H1 (cell line): ENCODE measurements around the gene FAM120B. TPM values are rescaled to one million over a fixed set of nuclear protein-coding genes. Genes with fewer than 3 reads are reported as not detected.

Source experiments
- CTCF ChIA-PET: fragments of 300-600 bp; sonication (Branson Sonifier 250); formaldehyde crosslinking; loops from one replicate; lab custom pipeline; 2021; ENCODE audit not compliant: partially characterized antibody; lab: Charles Lee
- POLR2A ChIA-PET: fragments of 300-600 bp; sonication (Branson Sonifier 250); formaldehyde crosslinking; loops from one replicate; lab custom pipeline; 2021; ENCODE audit warnings: inconsistent platforms; ENCODE audit not compliant: partially characterized antibody; lab: Charles Lee
- DNase-seq, 2 experiments: peaks; one replicate each; pipeline versions ENCODE4 v3.0.0 to v3.0.0-alpha.2; 2010 to 2022; ENCODE audit warnings: low spot score in 2 of 2, low read depth in 1 of 2, mixed read lengths in 1 of 2
- FAIRE-seq: peaks from 2 replicates; lab custom pipeline; 2011; peaks lifted over from hg19 to GRCh38; lab: Jason Lieb, UNC
- H2AFZ ChIP-seq: 2 replicates; pipeline ENCODE4 v1.8.1; 2012; ENCODE audit warnings: low read length, inconsistent platforms
- H2AK5ac ChIP-seq: 2 replicates; pipeline ENCODE4 v1.6.1; 2013; ENCODE audit warnings: low read depth, low read length
- H2BK120ac ChIP-seq: replicated peaks from 2 replicates; pipeline ENCODE3; 2013; ENCODE audit warnings: low read depth, low read length, inconsistent platforms
- H2BK12ac ChIP-seq: 2 replicates; pipeline ENCODE4 v1.6.1; 2013; ENCODE audit warnings: low read depth, low read length
- H2BK15ac ChIP-seq: 2 replicates; pipeline ENCODE4 v1.6.1; 2013; ENCODE audit warnings: low read length
- H2BK20ac ChIP-seq: 2 replicates; pipeline ENCODE4 v1.6.1; 2013; ENCODE audit warnings: low read length
- H2BK5ac ChIP-seq: 2 replicates; pipeline ENCODE4 v1.6.1; 2013; ENCODE audit warnings: low read depth, low read length
- H3K14ac ChIP-seq: 2 replicates; pipeline ENCODE4 v1.6.1; 2013; ENCODE audit warnings: inconsistent platforms; ENCODE audit not compliant: insufficient read length
- H3K18ac ChIP-seq: 2 replicates; pipeline ENCODE4 v1.6.1; 2013; ENCODE audit warnings: low read length; ENCODE audit errors: extremely low read depth
- H3K23ac ChIP-seq: 2 replicates; pipeline ENCODE4 v1.6.1; 2013; ENCODE audit warnings: inconsistent platforms; ENCODE audit not compliant: insufficient read length
- H3K23me2 ChIP-seq: 2 replicates; pipeline ENCODE4 v1.6.1; 2013; ENCODE audit warnings: low read depth, low read length
- H3K27ac ChIP-seq: 2 replicates; pipeline ENCODE4 v1.6.1; 2011; ENCODE audit warnings: low read depth, low read length, inconsistent platforms
- H3K27me3 ChIP-seq, 4 experiments: replicated peaks in 1 of 4; 1 replicate in 1 of 4; 2 replicates in 3 of 4; pipeline versions ENCODE4 v1.6.1 to v1.8.1; 2011 to 2013; ENCODE audit warnings: low read length in 3 of 4, mild to moderate bottlenecking in 3 of 4, inconsistent platforms in 2 of 4, mixed read lengths in 2 of 4, moderate library complexity in 1 of 4; ENCODE audit not compliant: control insufficient read depth in 3 of 4, insufficient read depth in 3 of 4; ENCODE audit errors: extremely low read depth in 1 of 4
- H3K36me3 ChIP-seq, 4 experiments: 2 replicates each; pipeline versions ENCODE4 v1.6.1 to v1.8.1; 2011 to 2013; ENCODE audit warnings: mild to moderate bottlenecking in 4 of 4, low read length in 3 of 4, moderate library complexity in 2 of 4, control low read depth in 1 of 4, inconsistent platforms in 1 of 4; ENCODE audit not compliant: insufficient read depth in 4 of 4, control insufficient read depth in 2 of 4
- H3K4ac ChIP-seq: replicated peaks from 2 replicates; pipeline ENCODE3; 2013; ENCODE audit warnings: low read length, low read depth, mixed read lengths, inconsistent platforms; ENCODE audit not compliant: insufficient read length
- H3K4me1 ChIP-seq, 4 experiments: replicated peaks in 1 of 4; 1 replicate in 1 of 4; 2 replicates in 3 of 4; pipeline versions ENCODE4 v1.6.1 to v1.8.1; 2011 to 2013; ENCODE audit warnings: low read length in 3 of 4, inconsistent platforms in 2 of 4, mixed read lengths in 1 of 4; ENCODE audit not compliant: insufficient read depth in 4 of 4, control insufficient read depth in 3 of 4
- H3K4me2 ChIP-seq, 2 experiments: 2 replicates each; pipeline versions ENCODE4 v1.6.1 to v1.8.1; 2011 to 2013; ENCODE audit warnings: low read depth in 2 of 2, low read length in 2 of 2, control low read depth in 1 of 2, inconsistent platforms in 1 of 2, mild to moderate bottlenecking in 1 of 2; ENCODE audit not compliant: insufficient read depth in 1 of 2
- H3K4me3 ChIP-seq, 4 experiments: fragments of 200-600, 300-600 bp in 1 of 4; sonication (generic), shearing (Covaris generic), sonication (Bioruptor Twin) in 1 of 4; 2 replicates each; pipeline versions ENCODE4 v1.5.1 to v1.8.1; 2011 to 2016; ENCODE audit warnings: low read length in 4 of 4, low read depth in 3 of 4, control low read depth in 2 of 4, inconsistent platforms in 2 of 4, mild to moderate bottlenecking in 2 of 4, mixed read lengths in 1 of 4, moderate library complexity in 1 of 4; ENCODE audit not compliant: insufficient read depth in 2 of 4; ENCODE audit errors: extremely low read depth in 1 of 4
- H3K56ac ChIP-seq: replicated peaks from 2 replicates; pipeline ENCODE3; 2013; ENCODE audit warnings: low read depth, mild to moderate bottlenecking, mixed read lengths, low read length, inconsistent platforms; ENCODE audit not compliant: insufficient read length
- H3K79me1 ChIP-seq: 2 replicates; pipeline ENCODE4 v1.6.1; 2013; ENCODE audit warnings: low read depth, low read length, control low read depth
- H3K79me2 ChIP-seq, 2 experiments: 2 replicates each; pipeline versions ENCODE4 v1.6.1 to v1.8.1; 2012 to 2013; ENCODE audit warnings: low read length in 2 of 2, mild to moderate bottlenecking in 2 of 2, inconsistent platforms in 1 of 2; ENCODE audit not compliant: insufficient read depth in 2 of 2, control insufficient read depth in 1 of 2
- H3K9ac ChIP-seq, 4 experiments: replicated peaks in 1 of 4; 1 replicate in 1 of 4; 2 replicates in 3 of 4; pipeline versions ENCODE4 v1.6.1 to v1.8.1; 2011 to 2013; ENCODE audit warnings: low read depth in 3 of 4, low read length in 3 of 4, control low read depth in 2 of 4, mild to moderate bottlenecking in 2 of 4, moderate library complexity in 2 of 4, inconsistent platforms in 1 of 4; ENCODE audit errors: extremely low read depth in 1 of 4
- H3K9me3 ChIP-seq, 2 experiments: 2 replicates each; pipeline versions ENCODE4 v1.6.1 to v1.8.1; 2012 to 2013; ENCODE audit warnings: mild to moderate bottlenecking in 2 of 2, moderate library complexity in 2 of 2, control low read depth in 1 of 2, inconsistent platforms in 1 of 2, low read depth in 1 of 2, low read length in 1 of 2, mixed read lengths in 1 of 2; ENCODE audit not compliant: insufficient read depth in 2 of 2
- H4K20me1 ChIP-seq, 2 experiments: replicated peaks in 1 of 2; 2 replicates each; pipeline versions ENCODE3 to v1.8.1; 2011 to 2013; ENCODE audit warnings: inconsistent platforms in 2 of 2, low read length in 2 of 2, mild to moderate bottlenecking in 1 of 2; ENCODE audit not compliant: insufficient read depth in 2 of 2, control insufficient read depth in 1 of 2
- H4K5ac ChIP-seq: 2 replicates; pipeline ENCODE4 v1.6.1; 2013; ENCODE audit warnings: low read length, low read depth, mixed read lengths, inconsistent platforms; ENCODE audit not compliant: insufficient read length
- H4K8ac ChIP-seq: 2 replicates; pipeline ENCODE4 v1.8.0; 2013; ENCODE audit warnings: mild to moderate bottlenecking, moderate library complexity, low read length, inconsistent platforms; ENCODE audit not compliant: insufficient read depth; ENCODE audit errors: extremely low read depth
- H4K91ac ChIP-seq: replicated peaks from 2 replicates; pipeline ENCODE3; 2013; ENCODE audit warnings: low read length, mixed read lengths, inconsistent platforms; ENCODE audit not compliant: insufficient read length
- CEBPB ChIP-seq: IDR thresholded peaks from 2 replicates; pipeline ENCODE4 v1.6.1; 2012; ENCODE audit warnings: low read depth, low read length
- CTCF ChIP-seq, 3 experiments: IDR thresholded peaks; 1 replicate in 2 of 3; 2 replicates in 1 of 3; pipeline versions ENCODE4 v1.5.1 to v1.6.1; 2011; ENCODE audit warnings: low read length in 3 of 3, mild to moderate bottlenecking in 3 of 3, inconsistent platforms in 2 of 3, low read depth in 1 of 3, moderate library complexity in 1 of 3; ENCODE audit not compliant: insufficient read depth in 1 of 3; ENCODE audit errors: control extremely low read depth in 1 of 3
- MAFK ChIP-seq: IDR thresholded peaks from 2 replicates; pipeline ENCODE4 v1.6.1; 2012; ENCODE audit warnings: low read depth, mild to moderate bottlenecking, improper control_type of control experiment, low read length
- NANOG ChIP-seq: IDR thresholded peaks from 2 replicates; pipeline ENCODE4 v1.6.1; 2011; ENCODE audit warnings: low read length, low read depth, mild to moderate bottlenecking, inconsistent platforms; ENCODE audit not compliant: insufficient read depth, poor library complexity, severe bottlenecking
- RAD21 ChIP-seq, 2 experiments: IDR thresholded peaks in 1 of 2; conservative IDR thresholded peaks in 1 of 2; 2 replicates each; pipeline ENCODE4 v1.6.1; 2011; ENCODE audit warnings: low read depth in 2 of 2, low read length in 2 of 2, improper control_type of control experiment in 1 of 2, inconsistent platforms in 1 of 2, mild to moderate bottlenecking in 1 of 2, moderate library complexity in 1 of 2
- WGBS, 2 experiments: shearing (Covaris generic) in 1 of 2; methylation state at CpG; one replicate each; pipeline versions ENCODE4 v1.1.6 to v1.1.7; 2013 to 2015; ENCODE audit warnings: low lambda C conversion rate in 2 of 2, mixed read lengths in 2 of 2, inconsistent platforms in 1 of 2, low coverage in 1 of 2, missing lambda C conversion rate in 1 of 2; ENCODE audit not compliant: insufficient replicate concordance in 2 of 2, insufficient coverage in 1 of 2, insufficient read length in 1 of 2; ENCODE audit errors: extremely low coverage in 1 of 2, missing lambda C conversion rate in 1 of 2; 5-methylcytosine and 5-hydroxymethylcytosine counted together
- polyA plus RNA-seq, 7 experiments: library from polyadenylated mRNA; depleted of rRNA in 3 of 7; stranded (reverse) in 5 of 7; unstranded in 2 of 7; fragments of >200 nt in 5 of 7; fragments of 200-250 nt in 2 of 7; gene quantifications; 1 replicate in 5 of 7; 2 replicates in 1 of 7; 4 replicates in 1 of 7; pipeline versions ENCODE4 v1.2.1 to v1.2.3, GENCODE V29; 2011 to 2013; ENCODE audit warnings: missing spikeins in 2 of 7, mixed read lengths in 2 of 7
- total RNA-seq: library from RNA; stranded (reverse); fragmentation: NEBNext Ultra II Directional; extraction: Animal tissue kit (Norgen Biotek cat#: 25700); gene quantifications from 2 replicates; pipeline ENCODE4 v1.2.1, GENCODE V29; 2021

The FAM120B gene
- total and polyA plus RNA-seq, 2 of the 8 experiments (the other 6 are each of a cell fraction or from before 2014, with no cell fraction given): 5.1 to 12.5 TPM

- Histone ChIP-seq H2AFZ (no peak overlapping the region), H3K9ac (no peak overlapping the region), H3K4ac (no peak overlapping the region), H3K79me2 (no peaks in the 10 kb centered on the region), H3K4me1 (peaks cover 0 to 12% (median 6%) of the 10 kb centered on the region in 4 experiments; a peak in 6 of 7 replicates), H3K27ac (no peak overlapping the region), H2BK20ac (no peak overlapping the region), H2AK5ac (no peak overlapping the region), H3K56ac (no peak overlapping the region), H4K91ac (no peak overlapping the region), H2BK5ac (no peak overlapping the region), H3K27me3 (no peaks in the 10 kb centered on the region), H2BK12ac (no peak overlapping the region), H3K79me1 (no peaks in the 10 kb centered on the region), H3K23ac (no peak overlapping the region), H3K4me2 (no peak overlapping the region), H4K8ac (no peak overlapping the region), H2BK120ac (no peak overlapping the region), H3K9me3 (no peaks in the 10 kb centered on the region), H3K4me3 (no peak overlapping the region), H3K14ac (no peak overlapping the region), H3K36me3 (no peaks in the 10 kb centered on the region), H4K20me1 (no peaks in the 10 kb centered on the region), H4K5ac (no peak overlapping the region), H3K18ac (no peak overlapping the region), H2BK15ac (no peak overlapping the region), H3K23me2 (no peaks in the 10 kb centered on the region)
- TF ChIP-seq CEBPB (no peak), NANOG (no peak), CTCF (IDR thresholded peaks at IDR 0.05; ENCODE audit: control extremely low read depth in 1 of 3, insufficient read depth in 1 of 3, low read depth in 1 of 3, low read length in 3 of 3) (peak in 2 of 3 experiments; percentile 11 to 29; a peak in 2 of 4 replicates), MAFK (0 out of 2 replicates have a peak, but pooled peaks have one; percentile 5), RAD21 (IDR thresholded peaks at IDR 0.05 in 1 of 2, conservative IDR thresholded peaks at IDR 0.05 in 1 of 2; ENCODE audit: low read depth in 2 of 2, low read length in 2 of 2) (peak; percentile 1 to 8; a peak in 1 of 4 replicates)
- no peak for DNase-seq
- CTCF ChIA-PET: interaction anchor here (0.6 to 1.4 kb wide), 6 partner anchors 15 to 434 kb away, joined by 3 to 5 read pairs (median 3); no protein-coding TSS in a partner anchor
- no peak for FAIRE-seq
- POLR2A ChIA-PET: no interaction called here
- WGBS, 2 experiments: 88% methylated on average over 14 of the region's 14 CpGs; no CpG with 5 or more reads in 1 of the 2 experiments
These were observed 133.9 kb downstream of the FAM120B start for GRCh38 chr6:170440437-170440836.
